HG02938 (cell line): Measurements from ENCODE around the gene DUS1L.
A peak's percentile ranks its signal among the peaks of the same experiment; 100 is the strongest.

Experiments
- ATAC-seq: cut with Tn5 transposase; IDR thresholded peaks from one replicate; pipeline ENCODE4 v1.9.1; 2021; ENCODE audit warnings: mild to moderate bottlenecking, moderate library complexity; ENCODE audit not compliant: unreplicated experiment

DUS1L gene

GRCh38 chr17:82065638-82066303 is at the start of gene DUS1L:
Gene DUS1L (minus strand): TSS chr17:82065804. CDS start chr17:82065059, 745 bp downstream.
- ATAC-seq = no peak

- no peak for ATAC-seq
These were observed 49.3 kb upstream of the DUS1L start for GRCh38 chr17:82114872-82115271.

- ATAC-seq = no peak
These were observed 48.8 kb upstream of the DUS1L start for GRCh38 chr17:82114447-82114846.

- no peak for ATAC-seq
These were observed 48.3 kb upstream of the DUS1L start for GRCh38 chr17:82113941-82114340.

- no peak for ATAC-seq
These were observed 47.8 kb upstream of the DUS1L start for GRCh38 chr17:82113422-82113821.

- ATAC-seq = no peak
These were observed 47.3 kb upstream of the DUS1L start for GRCh38 chr17:82112914-82113311.

- no peak for ATAC-seq
These were observed 46.7 kb upstream of the DUS1L start for GRCh38 chr17:82112181-82112913.

GRCh38 chr17:82110298-82110697 is 44.7 kb upstream of the DUS1L start:
- no peak for ATAC-seq

- ATAC-seq = no peak
These were observed 43.4 kb upstream of the DUS1L start for GRCh38 chr17:82108961-82109475.

GRCh38 chr17:82108496-82108945 is 42.9 kb upstream of the DUS1L start:
- no peak for ATAC-seq

GRCh38 chr17:82108038-82108437 is 42.4 kb upstream of the DUS1L start:
- ATAC-seq = no peak

- ATAC-seq = no peak
These were observed 41.8 kb upstream of the DUS1L start for GRCh38 chr17:82107341-82107860.

- ATAC-seq = no peak
These were observed 41.2 kb upstream of the DUS1L start for GRCh38 chr17:82106688-82107305.

- ATAC-seq = peak; percentile 79
These were observed 40.5 kb upstream of the DUS1L start for GRCh38 chr17:82105882-82106687.

- no peak for ATAC-seq
These were observed 39.8 kb upstream of the DUS1L start for GRCh38 chr17:82105417-82105881.

GRCh38 chr17:82104797-82105416 is 39.3 kb upstream of the DUS1L start:
- no peak for ATAC-seq

- no peak for ATAC-seq
These were observed 38.2 kb upstream of the DUS1L start for GRCh38 chr17:82103553-82104451.

GRCh38 chr17:82101767-82102679 is 36.4 kb upstream of the DUS1L start:
- no peak for ATAC-seq
